Epidermal melanocyte (primary cell): ENCODE results near the gene ZNF385B.

Experiments used
- DNase-seq: peaks from one replicate; pipeline ENCODE4 v3.0.0; 2011; ENCODE audit warnings: low spot score; ENCODE audit not compliant: insufficient read length

The ZNF385B gene

GRCh38 chr2:179856205-179856604 lies 5.2 kb downstream of the ZNF385B start:
- no peak for DNase-seq

GRCh38 chr2:179855673-179856072 lies 5.7 kb downstream of the ZNF385B start:
- no peak for DNase-seq

GRCh38 chr2:179854891-179855290 lies 6.5 kb downstream of the ZNF385B start:
- no peak for DNase-seq

- DNase-seq, result no peak
Observed at GRCh38 chr2:179853108-179853507, 8.3 kb downstream of the ZNF385B start.

GRCh38 chr2:179850188-179850587 lies 11.2 kb downstream of the ZNF385B start:
- no peak for DNase-seq

GRCh38 chr2:179849719-179850118 lies 11.7 kb downstream of the ZNF385B start:
- DNase-seq, result no peak

GRCh38 chr2:179843541-179843940 lies 17.9 kb downstream of the ZNF385B start:
- DNase-seq, result no peak

GRCh38 chr2:179842498-179843153 lies 18.8 kb downstream of the ZNF385B start:
- DNase-seq, result no peak

GRCh38 chr2:179840840-179841239 lies 20.6 kb downstream of the ZNF385B start:
- DNase-seq, result no peak

- DNase-seq, result no peak
Observed at GRCh38 chr2:179837408-179837807, 24.0 kb downstream of the ZNF385B start.

GRCh38 chr2:179830043-179830787 lies 31.2 kb downstream of the ZNF385B start:
- DNase-seq, result no peak

GRCh38 chr2:179826297-179826696 lies 35.1 kb downstream of the ZNF385B start:
- no peak for DNase-seq

GRCh38 chr2:179825494-179825893 lies 35.9 kb downstream of the ZNF385B start:
- no peak for DNase-seq

GRCh38 chr2:179824961-179825360 lies 36.5 kb downstream of the ZNF385B start:
- no peak for DNase-seq

- DNase-seq, result no peak
Observed at GRCh38 chr2:179822540-179822939, 38.9 kb downstream of the ZNF385B start.

GRCh38 chr2:179818546-179818945 lies 42.9 kb downstream of the ZNF385B start:
- no peak for DNase-seq

- DNase-seq, result no peak
Observed at GRCh38 chr2:179817181-179817841, 44.1 kb downstream of the ZNF385B start.

GRCh38 chr2:179814050-179814449 lies 47.4 kb downstream of the ZNF385B start:
- no peak for DNase-seq

GRCh38 chr2:179812501-179812900 lies 48.9 kb downstream of the ZNF385B start:
- DNase-seq, result no peak

GRCh38 chr2:179811042-179811441 lies 50.4 kb downstream of the ZNF385B start:
- DNase-seq, result no peak

GRCh38 chr2:179809606-179810005 lies 51.8 kb downstream of the ZNF385B start:
- DNase-seq, result no peak

- no peak for DNase-seq
Observed at GRCh38 chr2:179805001-179805400, 56.4 kb downstream of the ZNF385B start.
